BLaER1 treated with 17β-estradiol and CSF1 and Interleukin-3, amounts not matched to agents 10 nM and 100 nM (cell line): Measurements from ENCODE around the gene AMBRA1.
"Not testable (repeated sequence)": the region's sequence is repeated elsewhere in the genome, so short reads cannot be mapped to it uniquely, and the experiment has no call there.

Experiments used
- H3K27ac ChIP-seq, 11 experiments: shearing (Covaris generic); formaldehyde crosslinking; 2 replicates each; pipeline ENCODE4 v1.8.1; 2022
- H3K27me3 ChIP-seq, 11 experiments: shearing (Covaris generic); formaldehyde crosslinking; 2 replicates each; pipeline ENCODE4 v1.8.1; 2022
- H3K36me3 ChIP-seq, 11 experiments: shearing (Covaris generic); formaldehyde crosslinking; 2 replicates each; pipeline ENCODE4 v1.8.1; 2022
- H3K4me1 ChIP-seq, 10 experiments: shearing (Covaris generic); formaldehyde crosslinking; 2 replicates each; pipeline ENCODE4 v1.8.1; 2022
- H3K4me2 ChIP-seq, 11 experiments: shearing (Covaris generic); formaldehyde crosslinking; 2 replicates each; pipeline ENCODE4 v1.8.1; 2022
- H3K4me3 ChIP-seq, 10 experiments: shearing (Covaris generic); formaldehyde crosslinking; 2 replicates each; pipeline ENCODE4 v1.8.1; 2022
- H3K9ac ChIP-seq, 11 experiments: shearing (Covaris generic); formaldehyde crosslinking; 2 replicates each; pipeline ENCODE4 v1.8.1; 2022
- H3K9me3 ChIP-seq, 11 experiments: shearing (Covaris generic); formaldehyde crosslinking; replicated peaks in 1 of 11; 2 replicates each; pipeline ENCODE4 v1.8.1; 2022
- H4K20me1 ChIP-seq, 11 experiments: shearing (Covaris generic); formaldehyde crosslinking; 2 replicates each; pipeline ENCODE4 v1.8.1; 2022
- Cebpa-rat ChIP-seq, 11 experiments: shearing (Covaris generic); IDR thresholded peaks; 2 replicates each; pipeline ENCODE4 v1.8.1; 2022

AMBRA1 gene

DNA sequence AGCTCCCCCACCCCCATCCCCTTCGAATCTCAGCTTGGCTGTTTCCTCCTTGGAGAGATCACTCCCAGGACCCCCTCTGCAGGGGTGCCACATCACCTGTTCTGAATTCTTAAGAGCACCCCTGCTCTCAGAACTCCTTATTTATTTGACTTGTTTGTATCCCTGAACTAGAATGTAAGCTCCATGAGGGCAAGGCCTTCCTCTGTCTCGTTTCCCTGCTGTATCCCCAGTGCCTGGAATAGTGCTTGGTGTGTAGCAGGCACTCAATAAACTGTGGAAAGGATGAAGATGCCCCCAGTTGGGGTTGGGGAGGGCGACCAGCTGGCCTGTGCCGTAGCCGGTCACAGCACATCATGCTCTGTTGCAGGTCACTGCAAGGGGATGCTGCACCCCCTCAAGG lies 216.0 kb downstream of the AMBRA1 start:
- H3K36me3 ChIP-seq: peaks cover 51 to 65% (median 59%) of the 10 kb centered on the region in 11 experiments
- H3K4me2 ChIP-seq: peak overlapping the region in 5 of 11 experiments; percentile 97 to 99 (median 99); a peak in 6 of 22 replicates
- no peak overlapping the region for H3K9ac ChIP-seq
- H3K27me3 ChIP-seq: peaks cover 0 to 17% (median 0%) of the 10 kb centered on the region in 11 experiments; a peak in 7 of 22 replicates
- peaks cover 0 to 89% (median 30%) of the 10 kb centered on the region in 11 experiments; a peak in 18 of 22 replicates for H4K20me1 ChIP-seq
- no peak overlapping the region; a peak in 1 of 22 replicates for H3K27ac ChIP-seq
- H3K4me3 ChIP-seq: no peak overlapping the region
- H3K9me3 ChIP-seq: no peaks in the 10 kb centered on the region
- H3K4me1 ChIP-seq: peaks cover 26 to 46% (median 36%) of the 10 kb centered on the region in 10 experiments
- TF ChIP-seq Cebpa-rat (IDR thresholded peaks at IDR 0.05): no peak

DNA sequence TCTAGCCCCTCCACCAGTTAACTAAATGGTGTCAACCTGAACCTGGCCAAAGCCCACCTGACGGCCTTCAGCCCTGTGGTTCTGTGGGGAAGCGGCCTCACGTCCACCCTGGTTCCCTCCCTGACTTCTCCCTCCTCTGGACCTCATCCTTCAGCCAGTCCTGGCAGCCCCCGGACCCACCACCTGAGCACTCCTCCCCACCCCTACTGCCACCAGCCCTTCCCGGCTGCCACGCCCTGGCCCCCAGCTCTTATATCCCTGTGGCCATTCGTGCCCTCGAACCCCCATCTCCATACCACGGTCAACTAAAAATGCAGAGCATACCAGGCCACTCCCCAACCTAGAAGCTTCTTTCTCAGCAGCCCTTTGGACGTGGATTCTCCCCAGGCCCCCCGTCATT lies 216.5 kb downstream of the AMBRA1 start:
- H3K9me3 ChIP-seq: no peaks in the 10 kb centered on the region
- H3K4me1 ChIP-seq: peaks cover 23 to 40% (median 30%) of the 10 kb centered on the region in 10 experiments
- H3K27me3 ChIP-seq: peaks cover 0 to 12% (median 0%) of the 10 kb centered on the region in 11 experiments; a peak in 7 of 22 replicates
- TF ChIP-seq Cebpa-rat (IDR thresholded peaks at IDR 0.05): no peak
- no peak overlapping the region for H3K9ac ChIP-seq
- peaks cover 56 to 70% (median 65%) of the 10 kb centered on the region in 11 experiments for H3K36me3 ChIP-seq
- no peak overlapping the region for H3K4me3 ChIP-seq
- peaks cover 0 to 89% (median 27%) of the 10 kb centered on the region in 11 experiments; a peak in 18 of 22 replicates for H4K20me1 ChIP-seq
- H3K4me2 ChIP-seq: no peak overlapping the region
- no peak overlapping the region for H3K27ac ChIP-seq

GRCh38 chr11:46376258-46377050 lies 217.4 kb downstream of the AMBRA1 start:
- no peak overlapping the region for H3K4me3 ChIP-seq
- peaks cover 64 to 78% (median 73%) of the 10 kb centered on the region in 11 experiments for H3K36me3 ChIP-seq
- H3K27ac ChIP-seq: no peak overlapping the region
- H3K27me3 ChIP-seq: peaks cover 0 to 4% (median 0%) of the 10 kb centered on the region in 11 experiments; a peak in 1 of 22 replicates
- no peak overlapping the region for H3K9ac ChIP-seq
- H3K9me3 ChIP-seq: no peaks in the 10 kb centered on the region
- no peak for TF ChIP-seq Cebpa-rat (IDR thresholded peaks at IDR 0.05)
- peaks cover 18 to 36% (median 26%) of the 10 kb centered on the region in 10 experiments for H3K4me1 ChIP-seq
- H3K4me2 ChIP-seq: no peak overlapping the region
- H4K20me1 ChIP-seq: peaks cover 0 to 92% (median 27%) of the 10 kb centered on the region in 11 experiments; a peak in 19 of 22 replicates

- peaks cover 0 to 93% (median 27%) of the 10 kb centered on the region in 11 experiments; a peak in 19 of 22 replicates for H4K20me1 ChIP-seq
- no peaks in the 10 kb centered on the region for H3K27me3 ChIP-seq
- H3K4me1 ChIP-seq: peaks cover 18 to 29% (median 25%) of the 10 kb centered on the region in 10 experiments
- no peak overlapping the region for H3K9ac ChIP-seq
- no peak for TF ChIP-seq Cebpa-rat (IDR thresholded peaks at IDR 0.05)
- no peaks in the 10 kb centered on the region for H3K9me3 ChIP-seq
- H3K36me3 ChIP-seq: peaks cover 72 to 86% (median 82%) of the 10 kb centered on the region in 11 experiments
- H3K4me2 ChIP-seq: no peak overlapping the region
- no peak overlapping the region for H3K27ac ChIP-seq
- H3K4me3 ChIP-seq: no peak overlapping the region
Observed at GRCh38 chr11:46375392-46376101, 218.3 kb downstream of the AMBRA1 start.

DNA sequence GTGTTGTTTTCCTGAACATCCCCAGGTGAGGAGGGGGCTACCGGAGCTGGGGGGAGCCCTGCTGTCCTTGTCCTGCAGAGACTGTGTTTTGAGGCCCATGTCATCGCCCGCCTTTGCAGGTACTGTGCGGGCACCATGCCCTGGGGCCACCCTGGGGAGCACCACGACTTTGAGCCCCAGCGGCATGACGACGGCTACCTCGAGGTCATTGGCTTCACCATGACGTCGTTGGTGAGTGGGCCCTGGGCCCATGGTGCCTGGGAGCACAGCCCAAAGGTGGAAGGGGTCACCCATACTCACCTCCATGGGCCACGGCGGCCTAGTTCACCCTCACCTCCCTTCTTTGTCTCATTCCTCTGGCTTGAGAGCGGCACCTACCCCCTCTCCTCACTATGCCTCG lies 219.0 kb downstream of the AMBRA1 start:
- H4K20me1 ChIP-seq: peaks cover 7 to 97% (median 32%) of the 10 kb centered on the region in 11 experiments; a peak in 19 of 22 replicates
- no peaks in the 10 kb centered on the region for H3K27me3 ChIP-seq
- H3K9me3 ChIP-seq: no peaks in the 10 kb centered on the region
- H3K4me2 ChIP-seq: no peak overlapping the region
- H3K4me1 ChIP-seq: peaks cover 13 to 23% (median 21%) of the 10 kb centered on the region in 10 experiments
- no peak for TF ChIP-seq Cebpa-rat (IDR thresholded peaks at IDR 0.05)
- H3K36me3 ChIP-seq: peaks cover 80 to 93% (median 89%) of the 10 kb centered on the region in 11 experiments
- H3K9ac ChIP-seq: no peak overlapping the region
- H3K4me3 ChIP-seq: no peak overlapping the region
- H3K27ac ChIP-seq: no peak overlapping the region

DNA sequence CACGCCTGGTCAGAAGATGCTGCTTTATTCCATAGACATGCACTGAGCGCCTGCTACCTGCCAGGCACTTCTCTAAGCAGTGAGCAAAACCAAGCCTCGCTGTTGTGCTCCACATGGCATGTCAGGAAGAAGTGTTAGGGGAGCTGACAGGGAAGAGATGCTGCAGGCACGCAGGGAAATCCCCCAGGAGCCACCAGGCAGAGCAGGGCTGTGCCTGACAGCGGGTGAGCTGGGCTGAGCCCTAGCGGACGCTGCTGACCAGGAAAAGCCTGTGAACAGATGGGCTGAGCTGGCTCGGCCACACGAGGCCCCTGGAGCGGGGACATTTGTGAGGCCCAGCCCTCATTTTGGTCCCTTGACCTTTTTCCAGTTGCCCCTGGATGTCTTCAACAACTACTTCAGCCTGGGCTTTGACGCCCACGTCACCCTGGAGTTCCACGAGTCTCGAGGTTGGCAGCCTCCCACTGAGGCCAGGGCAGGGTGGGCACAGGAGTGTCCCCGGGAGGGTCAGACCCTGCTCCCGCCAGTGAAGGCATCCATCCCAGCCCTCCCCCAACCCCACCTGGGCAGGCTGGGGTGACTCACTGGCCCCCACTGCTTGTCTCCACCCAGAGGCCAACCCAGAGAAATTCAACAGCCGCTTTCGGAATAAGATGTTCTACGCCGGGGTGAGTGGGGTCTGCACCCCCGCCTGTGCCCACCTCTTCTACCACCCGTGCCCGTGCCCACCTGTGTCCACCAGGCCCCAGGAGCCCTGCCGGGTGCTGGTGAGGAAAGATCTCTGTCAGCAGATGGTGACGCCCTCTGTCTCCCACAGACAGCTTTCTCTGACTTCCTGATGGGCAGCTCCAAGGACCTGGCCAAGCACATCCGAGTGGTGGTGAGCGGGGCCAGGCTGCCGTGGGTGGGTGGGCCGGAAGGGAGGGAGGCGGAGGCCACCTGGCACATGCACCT lies 219.8 kb downstream of the AMBRA1 start:
- Histone ChIP-seq H3K4me2 (no peak overlapping the region), H3K9me3 (no peaks in the 10 kb centered on the region), H3K4me1 (peaks cover 5 to 23% (median 17%) of the 10 kb centered on the region in 10 experiments), H3K36me3 (peaks cover 86 to 100% (median 97%) of the 10 kb centered on the region in 11 experiments), H3K27me3 (no peaks in the 10 kb centered on the region), H4K20me1 (peaks cover 14 to 96% (median 32%) of the 10 kb centered on the region in 11 experiments; a peak in 19 of 22 replicates), H3K27ac (no peak overlapping the region), H3K9ac (no peak overlapping the region), H3K4me3 (no peak overlapping the region)
- TF ChIP-seq Cebpa-rat (IDR thresholded peaks at IDR 0.05): no peak

- H3K4me2 ChIP-seq, H3K27me3 ChIP-seq, H3K27ac ChIP-seq, H3K9ac ChIP-seq, H3K4me3 ChIP-seq, H3K9me3 ChIP-seq: not testable (repeated sequence)
- peaks cover 22 to 96% (median 36%) of the 10 kb centered on the region in 11 experiments; a peak in 20 of 22 replicates for H4K20me1 ChIP-seq
- H3K4me1 ChIP-seq: peaks cover 0 to 24% (median 16%) of the 10 kb centered on the region in 10 experiments; a peak in 16 of 20 replicates
- H3K36me3 ChIP-seq: peaks cover 87 to 99% (median 97%) of the 10 kb centered on the region in 11 experiments
Observed at GRCh38 chr11:46372501-46372900, 221.3 kb downstream of the AMBRA1 start.

- no peak for TF ChIP-seq Cebpa-rat (IDR thresholded peaks at IDR 0.05)
- no peak overlapping the region for H3K4me2 ChIP-seq
- no peak overlapping the region for H3K27ac ChIP-seq
- H3K4me1 ChIP-seq: peaks cover 2 to 27% (median 19%) of the 10 kb centered on the region in 10 experiments
- no peaks in the 10 kb centered on the region for H3K9me3 ChIP-seq
- peaks cover 25 to 94% (median 38%) of the 10 kb centered on the region in 11 experiments for H4K20me1 ChIP-seq
- H3K27me3 ChIP-seq: no peaks in the 10 kb centered on the region
- H3K4me3 ChIP-seq: no peak overlapping the region
- H3K36me3 ChIP-seq: peaks cover 83 to 96% (median 93%) of the 10 kb centered on the region in 11 experiments
- no peak overlapping the region; a peak in 2 of 22 replicates for H3K9ac ChIP-seq
Observed at GRCh38 chr11:46372086-46372485, 221.7 kb downstream of the AMBRA1 start.

DNA sequence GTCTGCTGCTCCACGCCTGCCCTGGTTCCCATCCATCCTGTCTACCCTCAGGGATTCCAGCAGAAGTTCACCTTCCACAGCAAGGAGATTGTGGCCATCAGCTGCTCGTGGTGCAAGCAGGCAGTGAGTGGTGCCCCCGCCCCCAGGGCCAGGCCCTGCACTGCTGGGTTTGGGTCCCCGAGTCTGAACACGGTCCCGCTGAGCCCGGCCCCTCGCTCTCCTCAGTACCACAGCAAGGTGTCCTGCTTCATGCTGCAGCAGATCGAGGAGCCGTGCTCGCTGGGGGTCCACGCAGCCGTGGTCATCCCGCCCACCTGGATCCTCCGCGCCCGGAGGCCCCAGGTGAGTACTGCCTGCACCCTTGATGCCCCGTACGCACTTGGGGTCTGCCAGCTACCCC lies 222.6 kb downstream of the AMBRA1 start:
- Histone ChIP-seq H3K36me3 (peaks cover 76 to 96% (median 88%) of the 10 kb centered on the region in 11 experiments), H3K9ac (peak overlapping the region in 1 of 11 experiments; percentile 10; a peak in 1 of 22 replicates), H4K20me1 (peaks cover 33 to 94% (median 46%) of the 10 kb centered on the region in 11 experiments), H3K4me1 (peaks cover 11 to 35% (median 27%) of the 10 kb centered on the region in 10 experiments)
- H3K27ac ChIP-seq, H3K4me3 ChIP-seq, H3K27me3 ChIP-seq, H3K4me2 ChIP-seq, H3K9me3 ChIP-seq: not testable (repeated sequence)
